Skeletal muscle satellite cell (primary cell): Measurements from ENCODE around the gene RGS4.

Experiments used
- H3K27me3 ChIP-seq: 2 replicates; pipeline ENCODE4 v1.7.0; 2013; ENCODE audit warnings: low read length; ENCODE audit not compliant: control insufficient read depth, insufficient read depth
- H3K36me3 ChIP-seq: 2 replicates; pipeline ENCODE4 v1.7.0; 2013; ENCODE audit warnings: mild to moderate bottlenecking, control low read depth, low read length; ENCODE audit not compliant: insufficient read depth
- H3K4me1 ChIP-seq: 2 replicates; pipeline ENCODE4 v1.7.0; 2013; ENCODE audit warnings: low read length; ENCODE audit not compliant: control insufficient read depth, insufficient read depth
- H3K4me2 ChIP-seq: 2 replicates; pipeline ENCODE4 v1.7.0; 2013; ENCODE audit warnings: mild to moderate bottlenecking, low read length
- H3K4me3 ChIP-seq: 2 replicates; pipeline ENCODE4 v1.7.0; 2013; ENCODE audit warnings: low read length
- H3K9ac ChIP-seq: 2 replicates; pipeline ENCODE4 v1.7.0; 2013; ENCODE audit warnings: mild to moderate bottlenecking, low read depth, low read length, moderate library complexity
- H3K9me3 ChIP-seq: replicated peaks from 2 replicates; pipeline ENCODE4 v1.7.0; 2013; ENCODE audit warnings: mild to moderate bottlenecking, control low read depth, low read length

Gene RGS4

DNA sequence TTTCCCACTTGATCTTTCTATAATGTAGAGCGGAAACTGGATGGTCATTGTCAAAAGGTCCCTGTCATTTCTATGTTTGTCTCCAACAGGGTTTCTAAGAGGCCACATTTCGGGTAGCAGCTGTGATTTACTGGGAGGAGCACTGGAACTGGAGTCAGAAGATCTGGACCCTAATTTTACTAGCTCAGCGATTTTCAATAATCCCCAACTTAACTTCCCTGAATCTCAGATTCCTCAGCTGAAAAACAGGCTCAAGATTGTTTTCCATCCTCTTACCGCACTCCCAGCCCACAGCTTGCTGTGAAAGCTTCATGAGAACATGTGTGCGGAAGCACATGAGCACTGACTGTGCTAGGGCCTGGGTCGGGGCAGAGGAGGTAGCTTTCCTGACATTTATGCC lies 19.9 kb upstream of the RGS4 start:
- H3K4me3 ChIP-seq: no peak overlapping the region
- no peak overlapping the region for H3K9ac ChIP-seq
- no peaks in the 10 kb centered on the region for H3K36me3 ChIP-seq
- H3K4me2 ChIP-seq: no peak overlapping the region
- peaks cover 15% of the 10 kb centered on the region for H3K4me1 ChIP-seq
- H3K27me3 ChIP-seq: no peaks in the 10 kb centered on the region
- H3K9me3 ChIP-seq: no peaks in the 10 kb centered on the region

DNA sequence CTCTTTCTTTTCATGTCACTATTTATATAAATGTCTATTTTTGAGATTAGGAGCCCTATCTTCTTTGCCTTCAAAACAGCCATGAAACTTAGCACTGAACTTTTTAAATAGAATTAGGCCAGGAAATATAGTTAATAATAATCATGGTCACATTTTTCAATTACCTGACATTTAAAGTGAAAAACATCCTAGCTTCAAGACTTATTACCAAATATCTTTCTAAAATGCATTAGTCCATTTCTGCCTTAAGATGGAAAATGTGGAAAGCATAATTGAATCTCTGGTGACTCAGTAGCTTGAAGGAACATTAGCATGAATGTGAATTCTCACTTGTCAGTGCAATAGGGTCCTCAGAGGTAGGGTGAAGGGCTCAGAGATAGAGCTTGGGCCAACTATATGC lies 18.7 kb upstream of the RGS4 start:
- Histone ChIP-seq H3K4me1 (peaks cover 15% of the 10 kb centered on the region), H3K36me3 (no peaks in the 10 kb centered on the region), H3K4me2 (no peak overlapping the region), H3K27me3 (no peaks in the 10 kb centered on the region), H3K4me3 (no peak overlapping the region), H3K9ac (no peak overlapping the region), H3K9me3 (no peaks in the 10 kb centered on the region)

DNA sequence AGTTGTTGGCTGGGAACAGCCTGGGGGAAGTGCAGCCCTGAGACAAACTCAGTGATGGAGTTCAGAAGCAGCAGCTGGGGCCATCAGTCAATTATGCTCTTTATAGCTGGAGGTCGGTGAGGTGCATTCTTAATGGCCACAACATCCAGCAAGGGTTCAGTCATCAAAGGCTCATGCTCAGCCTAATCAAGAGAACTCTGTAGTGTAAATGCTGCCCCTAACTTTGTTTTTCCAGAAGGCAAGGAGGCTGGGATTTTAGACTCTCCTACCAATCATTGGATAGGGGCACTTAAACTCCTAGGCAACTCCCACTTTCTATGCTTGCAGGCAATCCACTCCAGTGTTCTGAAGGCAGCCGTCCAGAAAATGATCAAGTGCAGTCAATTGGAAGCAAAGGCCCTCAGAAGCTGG lies 15.0 kb upstream of the RGS4 start:
- no peak overlapping the region for H3K9ac ChIP-seq
- no peak overlapping the region for H3K4me3 ChIP-seq
- no peaks in the 10 kb centered on the region for H3K36me3 ChIP-seq
- no peaks in the 10 kb centered on the region for H3K27me3 ChIP-seq
- no peaks in the 10 kb centered on the region for H3K9me3 ChIP-seq
- H3K4me1 ChIP-seq: peaks cover 15% of the 10 kb centered on the region
- H3K4me2 ChIP-seq: no peak overlapping the region

DNA sequence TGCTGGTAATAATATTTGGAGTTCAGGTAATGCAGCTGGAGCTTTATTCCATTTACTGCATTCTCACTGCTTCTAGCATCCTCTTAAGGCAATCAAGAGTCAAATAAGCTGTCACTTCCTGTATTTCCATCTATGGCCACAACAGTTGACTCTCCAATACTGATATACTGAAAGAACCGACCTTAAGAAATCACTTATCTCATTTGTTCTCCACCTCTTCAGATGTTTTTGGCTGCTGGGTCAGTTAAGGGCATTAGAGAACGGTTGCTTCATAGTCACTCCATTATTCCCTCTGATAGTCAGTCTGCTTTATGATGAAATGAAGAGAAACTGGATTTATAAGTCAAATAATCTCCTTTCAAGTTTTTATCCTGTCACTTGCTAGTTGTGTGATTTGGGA lies 14.2 kb upstream of the RGS4 start:
- Histone ChIP-seq H3K9ac (no peak overlapping the region), H3K27me3 (no peaks in the 10 kb centered on the region), H3K4me3 (no peak overlapping the region), H3K4me1 (peaks cover 15% of the 10 kb centered on the region), H3K4me2 (no peak overlapping the region), H3K9me3 (no peaks in the 10 kb centered on the region), H3K36me3 (no peaks in the 10 kb centered on the region)

DNA sequence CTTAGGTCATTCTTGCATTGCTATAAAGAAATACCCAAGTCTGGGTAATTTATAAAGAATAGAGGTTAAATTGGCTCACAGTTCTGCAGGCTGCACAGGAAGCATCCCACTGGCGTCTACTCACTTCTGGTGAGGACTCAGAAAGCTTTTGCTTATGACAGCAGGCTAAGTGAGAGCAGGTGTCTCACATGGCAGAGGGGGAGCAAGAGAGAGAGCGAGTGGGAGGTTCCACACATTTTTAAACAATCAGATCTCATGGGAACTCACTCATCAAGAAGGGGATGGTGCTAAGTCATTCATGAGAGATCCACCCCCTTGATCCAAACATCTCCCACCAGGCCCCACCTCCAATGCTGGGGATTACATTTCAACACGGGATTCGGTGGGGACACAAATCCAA lies 13.6 kb upstream of the RGS4 start:
- Histone ChIP-seq H3K4me2 (no peak overlapping the region), H3K27me3 (no peaks in the 10 kb centered on the region), H3K4me3 (no peak overlapping the region), H3K9me3 (no peaks in the 10 kb centered on the region), H3K4me1 (peaks cover 15% of the 10 kb centered on the region), H3K9ac (no peak overlapping the region), H3K36me3 (no peaks in the 10 kb centered on the region)

DNA sequence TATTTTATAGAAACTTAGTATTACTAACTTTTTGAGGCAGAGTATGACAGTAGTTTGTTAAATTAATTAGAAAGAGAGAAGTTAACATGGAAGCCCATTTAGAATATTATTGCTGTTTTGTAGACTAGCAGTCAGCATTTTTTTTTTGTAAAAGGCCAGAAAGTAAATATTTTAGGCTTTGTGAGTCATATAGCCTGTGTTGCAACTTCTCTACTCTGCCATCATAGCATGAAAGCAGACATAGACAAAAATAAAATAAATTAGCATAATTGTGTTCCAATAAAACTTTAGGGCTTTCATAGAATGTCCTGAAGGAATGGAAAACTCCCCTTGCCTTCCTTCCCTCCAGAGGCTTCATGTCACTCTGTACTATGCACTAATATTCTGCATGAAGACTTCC lies 12.3 kb upstream of the RGS4 start:
- no peak overlapping the region for H3K4me3 ChIP-seq
- H3K9ac ChIP-seq: no peak overlapping the region
- no peaks in the 10 kb centered on the region for H3K27me3 ChIP-seq
- H3K4me2 ChIP-seq: no peak overlapping the region
- H3K36me3 ChIP-seq: no peaks in the 10 kb centered on the region
- peaks cover 15% of the 10 kb centered on the region for H3K4me1 ChIP-seq
- H3K9me3 ChIP-seq: no peaks in the 10 kb centered on the region

DNA sequence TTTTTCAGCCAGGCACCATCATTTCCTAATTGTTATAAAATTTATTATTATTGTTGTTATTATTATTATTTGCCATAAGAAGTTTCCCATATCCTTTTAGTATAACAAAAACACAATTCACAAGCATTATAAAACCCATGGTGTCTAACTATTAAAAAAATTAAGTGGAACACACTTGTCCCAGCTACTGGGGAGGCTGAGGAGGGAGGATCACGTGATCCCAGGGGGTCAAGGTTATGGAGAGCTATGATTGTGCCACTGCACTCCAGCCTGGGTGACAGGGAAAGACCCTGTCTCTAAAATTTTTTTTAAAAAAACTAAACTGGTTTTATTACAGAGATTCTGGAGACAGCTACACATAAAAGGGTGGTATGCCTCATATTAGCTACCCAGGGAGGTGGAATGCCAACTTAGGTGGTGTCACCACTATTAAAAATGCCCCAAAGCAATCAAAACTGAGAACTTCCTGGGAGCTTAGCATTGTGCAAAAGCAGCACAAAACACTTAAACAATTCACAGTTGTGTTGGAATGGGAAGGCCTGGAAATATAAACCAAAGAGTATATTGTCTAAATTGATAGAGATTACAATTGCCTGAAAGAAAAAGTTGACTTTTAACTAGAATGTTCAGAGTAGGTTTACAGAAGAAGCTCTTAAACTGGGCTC lies 8.7 kb upstream of the RGS4 start:
- Histone ChIP-seq H3K4me1 (peaks cover 9% of the 10 kb centered on the region), H3K27me3 (no peaks in the 10 kb centered on the region), H3K36me3 (no peaks in the 10 kb centered on the region), H3K9ac (no peak overlapping the region), H3K4me2 (no peak overlapping the region), H3K9me3 (no peaks in the 10 kb centered on the region), H3K4me3 (no peak overlapping the region)

DNA sequence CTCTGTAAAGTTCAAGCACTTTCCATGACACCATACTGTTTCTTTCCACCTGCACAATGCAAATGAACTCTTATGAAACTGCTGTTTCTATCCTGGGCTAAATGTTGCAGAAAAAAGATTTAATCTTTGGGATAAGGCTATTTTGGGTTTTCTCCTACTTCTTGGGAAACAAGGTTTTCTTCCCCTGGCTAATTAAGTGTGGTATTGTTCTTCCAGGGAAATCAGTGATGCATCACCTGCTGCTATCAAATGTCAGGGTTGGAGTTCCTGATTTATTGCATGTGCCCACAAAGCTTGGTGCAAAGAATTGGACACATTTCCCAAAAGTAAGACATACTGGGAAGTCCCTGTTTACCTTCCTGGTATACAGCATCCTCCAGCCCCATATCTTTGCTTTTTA lies 6.0 kb upstream of the RGS4 start:
- Histone ChIP-seq H3K4me1 (no peaks in the 10 kb centered on the region), H3K36me3 (no peaks in the 10 kb centered on the region), H3K4me3 (no peak overlapping the region), H3K9ac (no peak overlapping the region), H3K4me2 (no peak overlapping the region), H3K9me3 (no peaks in the 10 kb centered on the region), H3K27me3 (no peaks in the 10 kb centered on the region)

DNA sequence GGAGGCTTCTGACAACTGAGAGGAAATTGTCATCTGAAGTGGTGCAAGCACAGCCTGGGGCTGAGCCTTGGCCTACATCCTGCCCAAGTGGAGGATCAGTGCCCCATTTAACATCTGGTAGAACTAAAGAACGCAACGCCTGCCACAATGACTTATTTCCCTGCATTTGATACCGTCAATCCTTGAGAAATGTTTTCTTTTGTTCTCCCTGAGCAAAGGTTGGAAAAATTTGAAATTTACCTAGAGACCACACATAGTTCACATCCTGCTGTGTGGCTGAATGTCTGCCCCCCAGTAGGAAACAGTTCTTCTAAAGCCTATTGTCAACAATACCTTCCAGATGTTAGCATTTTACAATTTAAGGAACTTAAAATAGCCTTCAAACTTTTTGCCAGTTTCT lies 5.6 kb upstream of the RGS4 start:
- Histone ChIP-seq H3K9ac (no peak overlapping the region), H3K36me3 (no peaks in the 10 kb centered on the region), H3K4me3 (no peak overlapping the region), H3K27me3 (no peaks in the 10 kb centered on the region), H3K9me3 (no peaks in the 10 kb centered on the region), H3K4me1 (peaks cover 4% of the 10 kb centered on the region), H3K4me2 (no peak overlapping the region)

DNA sequence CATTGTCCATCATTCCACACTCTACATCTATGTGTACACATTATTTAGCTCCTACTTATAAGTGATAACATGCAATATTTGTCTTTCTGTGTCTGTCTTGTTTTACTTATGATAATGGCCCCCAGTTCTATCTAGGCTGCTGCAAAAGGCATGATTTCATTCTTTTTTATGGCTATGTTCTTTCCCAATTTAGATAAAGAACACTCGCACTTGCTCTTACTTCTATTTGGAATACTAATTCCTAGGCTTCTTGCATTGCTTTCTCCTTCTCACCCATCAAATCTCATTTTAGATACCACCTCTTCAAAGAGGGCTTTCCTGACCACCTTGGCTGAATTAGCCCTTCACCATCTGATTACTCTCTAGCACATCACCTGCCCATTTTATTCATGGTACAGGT lies 3.0 kb upstream of the RGS4 start:
- H3K4me2 ChIP-seq: no peak overlapping the region

DNA sequence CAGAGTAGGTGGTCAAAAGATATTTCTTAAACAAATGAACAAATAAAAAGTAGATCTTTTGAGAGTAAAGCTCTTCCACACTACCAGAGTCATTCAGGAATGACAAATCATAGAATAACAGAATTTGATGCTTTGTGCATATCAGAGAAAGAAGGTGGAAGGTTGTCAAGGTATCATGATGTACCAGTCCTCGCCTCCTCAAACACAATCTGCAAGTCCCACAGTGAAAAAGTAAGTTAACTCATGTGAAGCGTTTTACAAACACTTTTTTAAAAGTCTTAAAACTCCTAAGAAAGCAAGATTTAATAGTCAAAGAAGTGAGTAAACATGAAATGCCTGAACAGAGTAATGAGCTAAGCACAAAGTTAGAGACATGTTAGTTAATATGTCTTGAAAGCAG lies 2.5 kb upstream of the RGS4 start:
- Histone ChIP-seq H3K9me3 (no peaks in the 10 kb centered on the region), H3K36me3 (peaks cover 10% of the 10 kb centered on the region), H3K4me1 (peaks cover 11% of the 10 kb centered on the region), H3K27me3 (no peaks in the 10 kb centered on the region), H3K4me2 (no peak overlapping the region), H3K9ac (no peak overlapping the region), H3K4me3 (no peak overlapping the region)

More for the DNA sequence above, 3.0 kb upstream of the RGS4 start:
- H3K9me3 ChIP-seq: no peaks in the 10 kb centered on the region
- H3K27me3 ChIP-seq: no peaks in the 10 kb centered on the region
- no peak overlapping the region for H3K4me3 ChIP-seq
- H3K36me3 ChIP-seq: peaks cover 10% of the 10 kb centered on the region
- H3K4me1 ChIP-seq: peaks cover 8% of the 10 kb centered on the region
- no peak overlapping the region for H3K9ac ChIP-seq

DNA sequence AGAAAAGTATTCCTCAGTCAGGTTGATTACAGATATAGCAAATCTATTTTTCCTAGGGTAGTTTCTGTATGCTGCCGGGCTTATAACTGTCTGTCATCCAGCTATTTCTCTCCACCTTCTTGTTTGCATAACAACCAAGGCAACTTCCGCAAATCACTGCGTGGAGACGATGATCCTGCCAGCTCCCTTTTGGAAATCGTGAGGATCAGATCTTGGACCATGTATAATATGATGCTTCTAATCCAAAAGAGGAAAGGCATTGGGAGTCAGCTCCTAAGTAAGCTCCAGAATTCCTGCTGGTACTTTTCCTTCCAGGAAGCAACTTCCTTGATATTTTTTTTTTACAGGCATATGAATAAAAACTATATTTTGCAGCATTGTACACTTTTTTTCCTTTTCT lies 445 bp upstream of the RGS4 start:
- Histone ChIP-seq H3K4me2 (peak overlapping the region; percentile 82), H3K4me3 (peak overlapping the region; percentile 66), H3K27me3 (no peaks in the 10 kb centered on the region), H3K9ac (peak overlapping the region; percentile 85), H3K4me1 (peaks cover 24% of the 10 kb centered on the region), H3K36me3 (peaks cover 28% of the 10 kb centered on the region), H3K9me3 (no peaks in the 10 kb centered on the region)
